GM21825 (cell line): ENCODE measurements around the gene RGS13.

Experiments
- ATAC-seq: cut with Tn5 transposase; IDR thresholded peaks from one replicate; pipeline ENCODE4 v1.9.1; 2021; ENCODE audit warnings: mild to moderate bottlenecking, moderate library complexity; ENCODE audit not compliant: unreplicated experiment

Gene RGS13

GRCh38 chr1:192626366-192627179 is 9.4 kb upstream of the RGS13 start:
- ATAC-seq = peak; percentile 93

GRCh38 chr1:192627901-192628300 is 8.0 kb upstream of the RGS13 start:
- ATAC-seq = no peak

- no peak for ATAC-seq
Observed at GRCh38 chr1:192628396-192629057, 7.4 kb upstream of the RGS13 start.

- ATAC-seq = no peak
Observed at GRCh38 chr1:192629612-192630011, 6.3 kb upstream of the RGS13 start.

- no peak for ATAC-seq
Observed at GRCh38 chr1:192630521-192631287, 5.2 kb upstream of the RGS13 start.

GRCh38 chr1:192631749-192632148 is 4.2 kb upstream of the RGS13 start:
- ATAC-seq = no peak

GRCh38 chr1:192632188-192632587 is 3.8 kb upstream of the RGS13 start:
- no peak for ATAC-seq

GRCh38 chr1:192632641-192633532 is 3.1 kb upstream of the RGS13 start:
- ATAC-seq = no peak

GRCh38 chr1:192633533-192634253 is 2.3 kb upstream of the RGS13 start:
- no peak for ATAC-seq

- ATAC-seq = no peak
Observed at GRCh38 chr1:192635041-192635440, 906 bp upstream of the RGS13 start.

GRCh38 chr1:192639607-192640368 is 3.8 kb downstream of the RGS13 start:
- ATAC-seq = peak; percentile 81

- ATAC-seq = no peak
Observed at GRCh38 chr1:192652159-192652558, 16.2 kb downstream of the RGS13 start.

- no peak for ATAC-seq
Observed at GRCh38 chr1:192654120-192654519, 18.2 kb downstream of the RGS13 start.

- no peak for ATAC-seq
Observed at GRCh38 chr1:192654591-192655251, 18.8 kb downstream of the RGS13 start.

GRCh38 chr1:192657760-192658159 is 21.8 kb downstream of the RGS13 start:
- ATAC-seq = no peak

GRCh38 chr1:192658255-192658654 is 22.3 kb downstream of the RGS13 start:
- ATAC-seq = no peak

- no peak for ATAC-seq
Observed at GRCh38 chr1:192660613-192661012, 24.7 kb downstream of the RGS13 start.

- ATAC-seq = no peak
Observed at GRCh38 chr1:192668409-192668983, 32.5 kb downstream of the RGS13 start.
